Tibial nerve (tissue), 4 donors: ENCODE results near the gene MED1.

Experiments used
- EP300 ChIP-seq, 2 donors: sonication (generic); formaldehyde crosslinking; IDR thresholded peaks; one replicate each; pipeline ENCODE4 v1.6.1; 2017; ENCODE audit warnings: antibody characterized with exemption in 2 of 2, mild to moderate bottlenecking in 1 of 2
- POLR2A ChIP-seq, 2 donors: fragments of 450-650 bp; IDR thresholded peaks; one replicate each; pipeline ENCODE4 v1.6.1; 2017; ENCODE audit warnings: antibody characterized with exemption in 2 of 2, mild to moderate bottlenecking in 2 of 2, moderate library complexity in 2 of 2
- TF ChIP-seq, protein P1 (sequence below), 5 experiments: fragments of 200-600 bp in 3 of 5; fragments of 450-650 bp in 2 of 5; sonication (generic) in 3 of 5; IDR thresholded peaks; one replicate each; pipeline ENCODE4 v1.5.1; 2016 to 2019; ENCODE audit warnings: antibody characterized with exemption in 5 of 5, mild to moderate bottlenecking in 3 of 5, moderate library complexity in 2 of 5

DNA sequence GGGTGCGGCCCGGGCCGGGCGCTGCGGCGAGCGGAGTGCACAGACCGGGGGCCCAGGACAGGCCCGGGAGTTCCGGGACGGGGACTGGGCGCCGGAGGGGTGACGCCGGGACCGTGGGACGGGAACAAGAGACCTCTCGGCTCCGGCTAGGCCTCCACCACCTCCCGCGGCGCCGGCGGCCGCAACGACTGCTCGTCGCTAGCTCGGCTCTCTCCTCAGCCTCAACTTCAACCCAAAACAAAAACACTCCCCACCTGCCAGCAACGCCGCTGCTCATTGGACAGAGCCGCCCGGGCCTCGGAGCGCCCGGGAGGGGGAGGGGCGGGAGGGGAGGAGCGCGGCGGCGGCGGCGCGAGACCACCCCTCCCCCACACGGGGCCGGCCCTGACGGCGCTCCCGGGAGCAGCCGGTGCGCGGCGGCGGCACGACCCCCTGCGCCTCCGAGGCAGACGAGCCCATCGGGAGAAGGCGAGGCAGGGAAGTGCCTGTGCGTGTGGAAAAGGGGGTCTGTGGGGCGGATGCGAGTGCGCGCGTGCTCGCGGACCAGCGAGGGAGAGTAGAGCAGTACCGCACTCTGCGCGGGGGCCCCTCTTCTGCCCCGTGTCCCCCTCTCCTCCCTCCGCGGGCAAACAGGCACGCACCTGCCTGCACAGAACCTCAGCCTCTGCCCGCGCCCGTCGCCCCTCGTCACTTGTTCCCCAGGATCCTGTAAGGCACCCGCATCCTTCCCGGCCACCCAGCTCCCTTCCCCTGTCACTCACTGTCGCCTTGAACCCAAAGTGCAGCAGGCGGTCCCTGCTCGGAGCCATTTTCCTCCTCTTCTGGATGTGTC is 49.4 kb downstream of the MED1 start, which contains the start of gene FBXL20:
- TF ChIP-seq, protein P1, sequence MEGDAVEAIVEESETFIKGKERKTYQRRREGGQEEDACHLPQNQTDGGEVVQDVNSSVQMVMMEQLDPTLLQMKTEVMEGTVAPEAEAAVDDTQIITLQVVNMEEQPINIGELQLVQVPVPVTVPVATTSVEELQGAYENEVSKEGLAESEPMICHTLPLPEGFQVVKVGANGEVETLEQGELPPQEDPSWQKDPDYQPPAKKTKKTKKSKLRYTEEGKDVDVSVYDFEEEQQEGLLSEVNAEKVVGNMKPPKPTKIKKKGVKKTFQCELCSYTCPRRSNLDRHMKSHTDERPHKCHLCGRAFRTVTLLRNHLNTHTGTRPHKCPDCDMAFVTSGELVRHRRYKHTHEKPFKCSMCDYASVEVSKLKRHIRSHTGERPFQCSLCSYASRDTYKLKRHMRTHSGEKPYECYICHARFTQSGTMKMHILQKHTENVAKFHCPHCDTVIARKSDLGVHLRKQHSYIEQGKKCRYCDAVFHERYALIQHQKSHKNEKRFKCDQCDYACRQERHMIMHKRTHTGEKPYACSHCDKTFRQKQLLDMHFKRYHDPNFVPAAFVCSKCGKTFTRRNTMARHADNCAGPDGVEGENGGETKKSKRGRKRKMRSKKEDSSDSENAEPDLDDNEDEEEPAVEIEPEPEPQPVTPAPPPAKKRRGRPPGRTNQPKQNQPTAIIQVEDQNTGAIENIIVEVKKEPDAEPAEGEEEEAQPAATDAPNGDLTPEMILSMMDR (IDR thresholded peaks at IDR 0.05) = peak in 1 of 5 experiments; percentile 24
- peak; percentile 69 to 86 for TF ChIP-seq POLR2A (IDR thresholded peaks at IDR 0.05)
- peak; percentile 28 to 86 for TF ChIP-seq EP300 (IDR thresholded peaks at IDR 0.05)
